Neural crest cell (in vitro differentiated cells): ENCODE measurements around the gene NPVF. TPM values are rescaled to one million over a fixed set of nuclear protein-coding genes. Genes with fewer than 3 reads are reported as not detected.

Experiments
- DNase-seq: peaks from one replicate; pipeline ENCODE4 v3.0.0; 2021; ENCODE audit warnings: low read depth, mixed read lengths, low spot score
- H3K27ac Mint-ChIP-seq: one replicate; pipeline ENCODE4 v1.8.0; 2021; ENCODE audit warnings: mild to moderate bottlenecking, mixed read lengths; ENCODE audit not compliant: unreplicated experiment
- H3K27me3 Mint-ChIP-seq: 2 replicates; pipeline ENCODE4 v1.8.0; 2021; ENCODE audit warnings: low read depth, mild to moderate bottlenecking, mixed read lengths
- H3K36me3 Mint-ChIP-seq: 2 replicates; pipeline ENCODE4 v1.8.0; 2021; ENCODE audit warnings: low read depth, mild to moderate bottlenecking, mixed read lengths
- H3K4me1 Mint-ChIP-seq: 2 replicates; pipeline ENCODE4 v1.8.0; 2021; ENCODE audit warnings: mixed read lengths
- H3K4me3 Mint-ChIP-seq: one replicate; pipeline ENCODE4 v1.8.0; 2021; ENCODE audit warnings: mild to moderate bottlenecking, mixed read lengths
- H3K9me3 Mint-ChIP-seq: 2 replicates; pipeline ENCODE4 v1.8.0; 2021; ENCODE audit warnings: mixed read lengths
- CTCF ChIP-seq: fragments of 200-600 bp; sonication (generic); conservative IDR thresholded peaks from 2 replicates; pipeline ENCODE4 v1.5.0; 2021; ENCODE audit warnings: antibody characterized with exemption, mild to moderate bottlenecking
- total RNA-seq: library from RNA; stranded (reverse); gene quantifications from 2 replicates; pipeline ENCODE4 v1.2.1, GENCODE V29; 2021

NPVF gene
- total RNA-seq, 1 donor from 2014 or later = not detected

DNA sequence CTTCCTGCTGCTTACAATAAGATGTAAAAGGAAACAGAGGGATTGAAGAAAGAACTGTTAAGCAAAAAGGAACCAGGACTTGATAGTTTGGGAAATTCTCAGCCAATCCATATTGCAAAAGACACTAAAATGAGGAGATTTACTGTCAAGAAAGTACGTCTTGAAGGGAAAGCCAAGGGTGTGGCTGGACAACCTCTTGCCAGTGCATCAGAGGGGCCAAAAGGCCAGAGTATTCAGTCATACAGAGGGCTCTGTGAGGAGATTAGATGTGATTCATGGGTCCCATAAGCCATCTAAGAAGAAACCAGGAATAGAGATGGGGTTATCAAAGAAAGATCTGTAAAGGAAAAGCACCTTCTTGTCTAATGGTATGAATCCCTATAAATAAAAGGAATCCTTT is 25.4 kb upstream of the NPVF start:
- peaks cover 9% of the 10 kb centered on the region for H3K4me1 Mint-ChIP-seq
- no peak overlapping the region for H3K27ac Mint-ChIP-seq
- no peak for DNase-seq
- TF ChIP-seq CTCF = no peak
- peaks cover 4% of the 10 kb centered on the region for H3K9me3 Mint-ChIP-seq
- H3K36me3 Mint-ChIP-seq = no peaks in the 10 kb centered on the region
- no peaks in the 10 kb centered on the region for H3K27me3 Mint-ChIP-seq
- no peak overlapping the region for H3K4me3 Mint-ChIP-seq

- no peak for TF ChIP-seq CTCF
- H3K4me1 Mint-ChIP-seq = peaks cover 5% of the 10 kb centered on the region
- H3K27me3 Mint-ChIP-seq = no peaks in the 10 kb centered on the region
- no peak overlapping the region for H3K27ac Mint-ChIP-seq
- DNase-seq = no peak
- peaks cover 8% of the 10 kb centered on the region for H3K9me3 Mint-ChIP-seq
- H3K4me3 Mint-ChIP-seq = no peak overlapping the region
- H3K36me3 Mint-ChIP-seq = no peaks in the 10 kb centered on the region
Measured at GRCh38 chr7:25250386-25250785, 22.1 kb upstream of the NPVF start.

- Mint-ChIP-seq H3K4me3 (no peak overlapping the region), H3K9me3 (peaks cover 8% of the 10 kb centered on the region), H3K4me1 (no peaks in the 10 kb centered on the region), H3K27me3 (no peaks in the 10 kb centered on the region), H3K36me3 (no peaks in the 10 kb centered on the region), H3K27ac (no peak overlapping the region)
- no peak for DNase-seq
- no peak for TF ChIP-seq CTCF
Measured at GRCh38 chr7:25249772-25250171, 21.5 kb upstream of the NPVF start.

DNA sequence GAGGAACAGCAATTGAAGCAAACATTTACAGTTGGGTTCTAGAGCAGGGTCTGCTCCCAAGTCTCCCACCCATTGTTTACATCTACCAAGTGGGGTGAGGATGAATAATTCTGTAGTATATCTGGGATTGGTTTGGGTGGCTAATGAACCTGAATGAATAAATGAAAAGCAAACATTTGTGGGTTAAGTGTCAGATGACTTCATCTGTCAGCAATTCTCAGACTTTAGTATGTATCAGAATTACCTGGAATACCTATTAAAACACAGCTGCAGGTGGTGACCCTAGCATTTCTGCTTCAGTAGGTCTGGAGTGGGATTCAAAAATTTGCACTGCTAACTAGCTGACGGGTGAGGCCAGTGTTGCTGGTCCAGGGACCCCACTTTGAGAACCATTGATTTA is 18.0 kb upstream of the NPVF start:
- peaks cover 5% of the 10 kb centered on the region for H3K9me3 Mint-ChIP-seq
- no peak overlapping the region for H3K4me3 Mint-ChIP-seq
- peaks cover 4% of the 10 kb centered on the region for H3K27me3 Mint-ChIP-seq

GRCh38 chr7:25244254-25245033 is 16.2 kb upstream of the NPVF start:
- peaks cover 5% of the 10 kb centered on the region for H3K9me3 Mint-ChIP-seq
- no peak for DNase-seq
- TF ChIP-seq CTCF = no peak
- no peak overlapping the region for H3K27ac Mint-ChIP-seq
- no peaks in the 10 kb centered on the region for H3K36me3 Mint-ChIP-seq
- H3K27me3 Mint-ChIP-seq = peaks cover 4% of the 10 kb centered on the region
- H3K4me3 Mint-ChIP-seq = no peak overlapping the region
- no peaks in the 10 kb centered on the region for H3K4me1 Mint-ChIP-seq

More for the DNA sequence above, 18.0 kb upstream of the NPVF start:
- no peaks in the 10 kb centered on the region for H3K4me1 Mint-ChIP-seq
- no peak for TF ChIP-seq CTCF
- no peaks in the 10 kb centered on the region for H3K36me3 Mint-ChIP-seq
- H3K27ac Mint-ChIP-seq = no peak overlapping the region
- no peak for DNase-seq
